HepG2 (cell line): ENCODE results near the gene ANAPC5. TPM values are rescaled to one million over a fixed set of nuclear protein-coding genes. Genes with fewer than 3 reads are reported as not detected.

ENCODE experiments used
- ATF5 ChIP-seq: sonication (generic); formaldehyde crosslinking; IDR thresholded peaks from 2 replicates; pipeline ENCODE4 v1.4.0; 2020; ENCODE audit warnings: mild to moderate bottlenecking, low read depth, missing genetic modification reagents
- ELF4 ChIP-seq: sonication (generic); formaldehyde crosslinking; IDR thresholded peaks from 2 replicates; pipeline ENCODE4 v1.5.0; 2020; ENCODE audit warnings: missing genetic modification reagents, mild to moderate bottlenecking, moderate library complexity, borderline replicate concordance
- ERF ChIP-seq: IDR thresholded peaks from 2 replicates; pipeline ENCODE4 v1.6.1; 2018; ENCODE audit warnings: missing biosample characterization, missing genetic modification reagents
- GZF1 ChIP-seq: sonication (generic); formaldehyde crosslinking; IDR thresholded peaks from 2 replicates; pipeline ENCODE4 v1.5.1; 2020; ENCODE audit warnings: mild to moderate bottlenecking, missing genetic modification reagents
- HOMEZ ChIP-seq: IDR thresholded peaks from 2 replicates; pipeline ENCODE4 v1.6.1; 2016; ENCODE audit warnings: low read depth
- MBNL3 ChIP-seq: fragments of 250-450 bp; sonication (Bioruptor Pico); conservative IDR thresholded peaks from 2 replicates; pipeline ENCODE4 v1.8.0; 2022; ENCODE audit warnings: mild to moderate bottlenecking, inconsistent platforms
- MEIS1 ChIP-seq: sonication (generic); formaldehyde crosslinking; IDR thresholded peaks from 2 replicates; pipeline ENCODE4 v1.9.0; 2021; ENCODE audit warnings: mild to moderate bottlenecking, missing genetic modification reagents, moderate library complexity, borderline replicate concordance
- PHF20 ChIP-seq: sonication (generic); formaldehyde crosslinking; IDR thresholded peaks from 2 replicates; pipeline ENCODE4 v1.5.0; 2020; ENCODE audit warnings: mild to moderate bottlenecking, missing genetic modification reagents
- PRMT3 ChIP-seq: sonication (generic); formaldehyde crosslinking; IDR thresholded peaks from 2 replicates; pipeline ENCODE4 v1.8.1; 2022; ENCODE audit warnings: low read depth, mild to moderate bottlenecking, moderate library complexity, missing genetic modification reagents, borderline replicate concordance
- SRSF1 ChIP-seq: fragments of 200-400 bp; formaldehyde crosslinking; optimal IDR thresholded peaks from 2 replicates; pipeline ENCODE3; 2017; ENCODE audit warnings: mild to moderate bottlenecking, low read depth, low read length, moderate library complexity
- ZMYM2 ChIP-seq: sonication (generic); formaldehyde crosslinking; IDR thresholded peaks from 2 replicates; pipeline ENCODE4 v1.8.0; 2022; ENCODE audit warnings: mild to moderate bottlenecking, missing genetic modification reagents
- ZNF256 ChIP-seq: sonication (generic); formaldehyde crosslinking; conservative IDR thresholded peaks from 2 replicates; pipeline ENCODE4 v1.4.0; 2020; ENCODE audit warnings: missing genetic modification reagents
- ZNF496 ChIP-seq: sonication (generic); formaldehyde crosslinking; IDR thresholded peaks from 2 replicates; pipeline ENCODE4 v1.8.1; 2023; ENCODE audit warnings: mild to moderate bottlenecking, moderate library complexity, missing genetic modification reagents; ENCODE audit not compliant: insufficient replicate concordance
- ZNF607 ChIP-seq: sonication (generic); formaldehyde crosslinking; IDR thresholded peaks from 2 replicates; pipeline ENCODE4 v1.5.1; 2020; ENCODE audit warnings: missing genetic modification reagents, mild to moderate bottlenecking, borderline replicate concordance
- ZNF839 ChIP-seq: sonication (generic); formaldehyde crosslinking; IDR thresholded peaks from 2 replicates; pipeline ENCODE4 v1.4.0; 2020; ENCODE audit warnings: missing genetic modification reagents, mild to moderate bottlenecking, borderline replicate concordance
- polyA plus RNA-seq, 8 experiments: library from polyadenylated mRNA; depleted of rRNA in 3 of 8; stranded (reverse) in 7 of 8; unstranded in 1 of 8; fragments of >200 nt; fragmentation: Illumina TruSeq in 4 of 8; extraction: Trizol in 4 of 8; gene quantifications; 2 replicates each; pipeline versions ENCODE4 v1.2.1 to v1.2.3, GENCODE V29; 2011 to 2016; ENCODE audit warnings: low read depth in 4 of 8, missing spikeins in 1 of 8, mixed read lengths in 1 of 8; ENCODE audit not compliant: insufficient read depth in 1 of 8
- total RNA-seq, 5 experiments: library from RNA; depleted of rRNA; stranded (reverse); fragments of >200 nt; fragmentation: Illumina TruSeq; extraction: Trizol; gene quantifications; 2 replicates each; pipeline ENCODE4 v1.2.3, GENCODE V29; 2016; ENCODE audit warnings: low read depth in 1 of 5
- TF ChIP-seq, protein P1 (sequence below), 2 experiments: fragments of 450-650 bp in 1 of 2; sonication (generic) in 1 of 2; formaldehyde crosslinking; IDR thresholded peaks; 2 replicates each; pipeline versions ENCODE4 v1.5.0 to v1.8.0; 2020 to 2022; ENCODE audit warnings: mild to moderate bottlenecking in 1 of 2, missing genetic modification reagents in 1 of 2
- TF ChIP-seq, protein P2 (sequence below): IDR thresholded peaks from 2 replicates; pipeline ENCODE4 v1.6.1; 2016; ENCODE audit warnings: missing compliant biosample characterization, missing genetic modification reagents, borderline replicate concordance
- TF ChIP-seq, protein P3 (sequence below): sonication (generic); formaldehyde crosslinking; IDR thresholded peaks from 2 replicates; pipeline ENCODE4 v1.4.0; 2020; ENCODE audit warnings: missing genetic modification reagents, low read depth, mild to moderate bottlenecking, borderline replicate concordance

Gene ANAPC5
- total and polyA plus RNA-seq, 2 of the 13 experiments (the other 11 are each of a cell fraction or from before 2014, with no cell fraction given): 146 to 161 TPM

DNA sequence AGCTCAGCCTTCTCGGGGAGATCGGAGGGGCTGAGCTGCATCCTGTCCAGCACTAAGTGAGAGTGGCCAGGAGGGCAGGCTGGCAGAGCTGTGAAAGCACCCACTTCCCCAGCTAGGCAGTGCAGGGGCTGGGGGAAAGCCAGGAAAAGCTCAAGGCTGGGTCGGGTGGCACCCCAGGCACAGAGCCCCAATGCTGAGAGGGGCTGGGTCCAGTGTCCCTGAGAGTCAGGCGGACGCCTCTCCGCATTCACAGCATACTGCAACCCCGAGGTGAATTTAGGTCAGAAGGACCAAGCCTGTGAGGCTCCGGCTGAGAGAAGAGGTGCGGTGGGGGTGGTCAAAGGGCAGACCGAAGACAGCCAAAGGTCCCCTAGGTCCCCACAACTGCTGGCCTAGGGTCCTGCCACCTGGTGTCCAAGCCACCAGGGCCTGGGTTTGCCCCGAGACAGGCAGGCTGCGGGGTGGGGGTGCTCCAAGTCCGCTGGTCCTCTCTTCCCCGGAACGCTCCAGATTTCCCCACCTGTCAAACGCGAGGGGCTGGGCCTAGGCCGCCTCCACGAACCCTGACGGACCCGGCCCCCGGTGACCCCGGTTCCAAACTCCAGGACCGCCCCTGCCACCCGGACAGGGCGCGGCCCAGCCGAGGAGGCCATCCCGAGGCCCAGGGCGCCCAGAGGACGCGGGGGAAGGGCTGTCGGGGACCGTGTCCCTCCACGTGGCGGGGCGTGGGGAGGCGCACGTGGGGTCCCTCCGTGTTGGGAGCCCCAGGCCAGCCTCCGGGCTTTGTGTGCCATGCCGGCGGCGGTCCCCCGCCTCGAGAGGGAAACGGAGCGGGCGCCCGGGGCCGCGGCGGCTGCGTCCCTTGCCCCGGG, 56.2 kb downstream of the ANAPC5 start (continued):
- TF ChIP-seq ERF (CRISPR knock-in tag) (no peak), ZNF839 (CRISPR knock-in tag) (no peak), ZNF607 (CRISPR knock-in tag) (no peak), SRSF1 (no peak), ATF5 (no peak), ZNF496 (no peak), ZMYM2 (CRISPR knock-in tag) (no peak), ELF4 (CRISPR knock-in tag) (no peak), PHF20 (CRISPR knock-in tag) (0 out of 2 replicates have a peak, but pooled peaks have one; percentile 8), HOMEZ (CRISPR knock-in tag) (no peak), PRMT3 (no peak), MEIS1 (CRISPR knock-in tag) (no peak), MBNL3 (CRISPR knock-in tag) (no peak), ZNF256 (CRISPR knock-in tag) (no peak), GZF1 (CRISPR knock-in tag) (no peak)
- TF ChIP-seq, protein P1, sequence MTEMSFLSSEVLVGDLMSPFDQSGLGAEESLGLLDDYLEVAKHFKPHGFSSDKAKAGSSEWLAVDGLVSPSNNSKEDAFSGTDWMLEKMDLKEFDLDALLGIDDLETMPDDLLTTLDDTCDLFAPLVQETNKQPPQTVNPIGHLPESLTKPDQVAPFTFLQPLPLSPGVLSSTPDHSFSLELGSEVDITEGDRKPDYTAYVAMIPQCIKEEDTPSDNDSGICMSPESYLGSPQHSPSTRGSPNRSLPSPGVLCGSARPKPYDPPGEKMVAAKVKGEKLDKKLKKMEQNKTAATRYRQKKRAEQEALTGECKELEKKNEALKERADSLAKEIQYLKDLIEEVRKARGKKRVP (CRISPR knock-in tag; IDR thresholded peaks at IDR 0.05): no peak
- TF ChIP-seq, protein P2, sequence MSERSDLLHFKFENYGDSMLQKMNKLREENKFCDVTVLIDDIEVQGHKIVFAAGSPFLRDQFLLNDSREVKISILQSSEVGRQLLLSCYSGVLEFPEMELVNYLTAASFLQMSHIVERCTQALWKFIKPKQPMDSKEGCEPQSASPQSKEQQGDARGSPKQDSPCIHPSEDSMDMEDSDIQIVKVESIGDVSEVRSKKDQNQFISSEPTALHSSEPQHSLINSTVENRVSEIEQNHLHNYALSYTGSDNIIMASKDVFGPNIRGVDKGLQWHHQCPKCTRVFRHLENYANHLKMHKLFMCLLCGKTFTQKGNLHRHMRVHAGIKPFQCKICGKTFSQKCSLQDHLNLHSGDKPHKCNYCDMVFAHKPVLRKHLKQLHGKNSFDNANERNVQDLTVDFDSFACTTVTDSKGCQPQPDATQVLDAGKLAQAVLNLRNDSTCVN (CRISPR knock-in tag): no peak
- TF ChIP-seq, protein P3, sequence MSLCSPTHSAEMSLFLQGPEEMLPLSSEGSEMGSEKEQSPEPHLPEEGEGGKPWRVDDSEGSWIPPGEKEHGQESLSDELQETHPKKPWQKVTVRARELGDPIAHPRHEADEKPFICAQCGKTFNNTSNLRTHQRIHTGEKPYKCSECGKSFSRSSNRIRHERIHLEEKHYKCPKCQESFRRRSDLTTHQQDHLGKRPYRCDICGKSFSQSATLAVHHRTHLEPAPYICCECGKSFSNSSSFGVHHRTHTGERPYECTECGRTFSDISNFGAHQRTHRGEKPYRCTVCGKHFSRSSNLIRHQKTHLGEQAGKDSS (CRISPR knock-in tag): no peak
